Neural progenitor cell (in vitro differentiated cells): ENCODE data around the gene USP48.

Source experiments
- EZH2phosphoT487 ChIP-seq: fragments of 200-600 bp; sonication (generic); IDR thresholded peaks from 2 replicates; pipeline ENCODE4 v1.6.1; 2017; ENCODE audit warnings: antibody characterized with exemption
- TF ChIP-seq, protein P1 (sequence below): fragments of 200-600 bp; sonication (generic); IDR thresholded peaks from 2 replicates; pipeline ENCODE4 v1.5.1; 2017; ENCODE audit warnings: antibody characterized with exemption, mild to moderate bottlenecking

DNA sequence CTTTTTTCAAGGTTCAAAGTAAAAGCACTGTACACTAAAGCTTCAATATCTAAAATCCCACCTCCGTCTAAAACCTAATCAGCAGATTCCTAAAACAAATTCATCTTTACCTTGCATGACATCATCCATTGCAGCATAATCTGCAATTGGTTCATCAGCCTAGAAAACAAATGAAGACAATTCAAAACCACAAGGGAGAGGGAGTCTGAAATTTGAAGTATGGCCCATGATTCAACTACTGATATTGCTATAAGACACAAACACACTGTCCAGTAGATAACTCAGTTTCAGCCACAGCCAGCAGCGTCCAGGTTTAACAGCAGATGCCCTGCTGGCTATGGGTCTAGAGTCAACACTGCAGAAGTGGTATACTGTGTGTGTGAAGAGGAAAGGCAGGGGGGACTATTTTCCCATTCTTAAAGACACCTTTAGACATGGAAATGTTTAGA lies 95.8 kb downstream of the USP48 start:
- TF ChIP-seq EZH2phosphoT487, result no peak
- TF ChIP-seq, protein P1, sequence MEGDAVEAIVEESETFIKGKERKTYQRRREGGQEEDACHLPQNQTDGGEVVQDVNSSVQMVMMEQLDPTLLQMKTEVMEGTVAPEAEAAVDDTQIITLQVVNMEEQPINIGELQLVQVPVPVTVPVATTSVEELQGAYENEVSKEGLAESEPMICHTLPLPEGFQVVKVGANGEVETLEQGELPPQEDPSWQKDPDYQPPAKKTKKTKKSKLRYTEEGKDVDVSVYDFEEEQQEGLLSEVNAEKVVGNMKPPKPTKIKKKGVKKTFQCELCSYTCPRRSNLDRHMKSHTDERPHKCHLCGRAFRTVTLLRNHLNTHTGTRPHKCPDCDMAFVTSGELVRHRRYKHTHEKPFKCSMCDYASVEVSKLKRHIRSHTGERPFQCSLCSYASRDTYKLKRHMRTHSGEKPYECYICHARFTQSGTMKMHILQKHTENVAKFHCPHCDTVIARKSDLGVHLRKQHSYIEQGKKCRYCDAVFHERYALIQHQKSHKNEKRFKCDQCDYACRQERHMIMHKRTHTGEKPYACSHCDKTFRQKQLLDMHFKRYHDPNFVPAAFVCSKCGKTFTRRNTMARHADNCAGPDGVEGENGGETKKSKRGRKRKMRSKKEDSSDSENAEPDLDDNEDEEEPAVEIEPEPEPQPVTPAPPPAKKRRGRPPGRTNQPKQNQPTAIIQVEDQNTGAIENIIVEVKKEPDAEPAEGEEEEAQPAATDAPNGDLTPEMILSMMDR, result no peak
